HG03045 (cell line): ENCODE results near the gene IMMP2L.

Source experiments
- ATAC-seq: cut with Tn5 transposase; IDR thresholded peaks from one replicate; pipeline ENCODE4 v1.9.1; 2021; ENCODE audit warnings: mild to moderate bottlenecking, moderate library complexity; ENCODE audit not compliant: unreplicated experiment

The IMMP2L gene

DNA sequence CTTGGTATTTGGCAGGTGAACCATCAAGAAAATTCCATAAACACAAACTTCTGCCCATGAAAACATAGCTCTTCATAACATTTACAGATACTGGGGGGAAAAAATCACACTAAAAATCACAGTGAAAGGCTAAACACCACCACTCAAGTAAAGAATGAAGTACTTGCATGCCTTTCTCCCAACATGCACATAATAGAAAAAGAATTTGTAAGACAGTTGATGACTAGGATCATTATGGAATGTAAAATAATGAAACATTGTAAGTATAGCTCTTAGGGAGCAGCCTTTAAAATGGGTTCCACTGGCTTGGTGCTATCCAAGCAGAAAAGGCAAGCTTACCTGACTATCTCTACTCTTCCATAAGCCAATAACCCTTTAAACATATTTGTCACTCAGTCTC lies 771.3 kb downstream of the IMMP2L start:
- ATAC-seq: no peak

DNA sequence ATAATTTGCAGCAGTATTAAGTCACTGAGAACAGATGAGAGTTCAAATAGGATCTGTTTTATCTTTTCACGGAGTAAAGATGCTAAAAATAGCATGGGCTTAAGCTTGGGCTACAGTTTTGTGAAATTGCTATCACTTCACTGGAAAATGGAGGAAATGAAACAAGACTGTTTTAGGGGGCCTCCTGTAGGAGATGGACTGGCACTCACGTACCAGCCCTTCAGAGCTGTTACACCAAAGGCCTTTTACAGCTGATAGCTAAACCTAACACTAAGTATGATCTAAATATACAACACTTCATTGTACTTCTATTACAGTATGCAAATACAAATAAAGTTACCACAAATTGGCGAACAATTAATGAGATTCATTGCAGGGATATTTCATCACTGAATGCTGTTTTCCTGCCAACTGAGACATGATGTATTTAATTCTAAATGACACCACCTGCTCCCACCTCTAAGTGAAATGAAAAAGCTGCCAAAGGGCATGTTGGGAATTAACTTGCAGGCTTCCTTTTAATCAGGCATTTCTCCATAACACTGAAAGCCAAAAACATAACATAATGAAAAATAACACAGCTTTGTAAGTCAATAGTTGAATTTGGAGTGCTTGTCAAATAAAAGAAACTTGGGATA lies 775.8 kb downstream of the IMMP2L start:
- no peak for ATAC-seq

DNA sequence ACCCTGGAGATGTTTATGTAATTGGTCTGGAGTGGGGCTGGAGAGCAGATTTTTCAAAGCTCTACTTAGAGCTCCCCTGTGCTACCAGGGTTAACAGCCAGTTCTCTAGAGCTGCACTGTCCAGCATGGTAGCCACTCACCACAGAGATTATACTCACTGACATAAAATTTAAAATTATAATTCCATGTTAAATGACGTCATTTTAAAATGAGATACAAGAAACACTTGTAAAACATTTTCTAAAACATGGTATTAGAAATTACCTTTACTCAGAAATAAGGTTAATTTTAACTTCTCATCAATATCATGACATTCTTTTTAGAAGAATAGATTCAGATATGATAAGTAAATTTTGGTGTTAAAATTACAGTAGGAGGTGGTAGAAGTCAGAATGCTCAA lies 777.5 kb downstream of the IMMP2L start:
- no peak for ATAC-seq

DNA sequence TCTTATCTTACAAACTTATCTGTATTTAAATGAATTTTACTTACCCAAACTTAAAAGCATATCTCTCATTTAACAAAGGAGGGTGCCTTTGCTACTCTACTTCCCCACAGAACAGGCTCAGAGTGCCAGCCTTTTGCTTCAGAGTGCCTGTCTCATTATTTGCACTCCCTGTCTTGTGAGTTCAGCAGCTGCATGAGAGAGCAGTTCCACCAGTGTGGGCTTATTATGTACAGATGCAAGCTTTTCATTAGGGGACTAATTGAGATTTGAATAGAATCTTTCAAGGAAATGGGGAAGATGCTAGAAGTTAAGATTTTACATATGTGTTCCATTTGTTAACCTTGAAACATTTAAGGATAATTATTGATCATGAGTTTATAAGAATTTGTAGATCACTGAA lies 781.6 kb downstream of the IMMP2L start:
- no peak for ATAC-seq

DNA sequence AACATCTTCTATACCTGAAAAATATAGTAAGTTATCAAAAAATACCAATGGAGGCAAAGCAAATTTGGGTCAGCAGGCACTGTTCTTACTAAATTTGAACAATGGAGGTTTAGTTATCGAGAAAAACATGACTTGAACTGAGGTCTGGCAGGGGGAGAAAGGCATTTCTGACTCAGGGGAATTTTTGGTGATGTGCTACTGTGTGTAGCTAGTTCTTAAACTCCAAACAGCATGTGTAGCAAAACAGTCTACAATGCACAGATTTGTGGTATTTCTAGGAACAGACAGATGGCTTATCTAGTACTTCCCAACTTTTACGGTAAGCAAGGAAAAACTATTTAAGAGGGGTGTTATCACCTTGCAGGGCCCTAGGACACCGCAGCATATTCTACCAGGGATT lies 783.0 kb downstream of the IMMP2L start:
- no peak for ATAC-seq

DNA sequence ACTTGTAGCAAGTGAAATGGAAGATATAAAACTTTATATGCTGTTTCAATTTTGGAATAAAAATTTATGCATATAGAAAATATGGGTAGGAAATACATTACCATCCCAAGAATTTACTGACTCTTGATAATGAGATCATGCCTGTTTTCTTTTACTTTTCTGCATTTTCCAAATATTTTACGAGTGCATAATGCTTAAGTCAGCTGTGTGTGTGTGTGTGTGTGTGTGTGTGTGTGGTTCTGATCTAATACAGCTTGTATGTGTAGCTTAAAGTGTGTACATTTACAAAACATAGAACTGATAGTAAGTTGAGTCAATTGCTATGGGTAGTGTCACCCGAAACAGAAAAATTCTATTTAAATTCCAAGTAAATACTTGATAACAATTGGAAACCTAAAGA lies 787.2 kb downstream of the IMMP2L start:
- ATAC-seq: no peak

DNA sequence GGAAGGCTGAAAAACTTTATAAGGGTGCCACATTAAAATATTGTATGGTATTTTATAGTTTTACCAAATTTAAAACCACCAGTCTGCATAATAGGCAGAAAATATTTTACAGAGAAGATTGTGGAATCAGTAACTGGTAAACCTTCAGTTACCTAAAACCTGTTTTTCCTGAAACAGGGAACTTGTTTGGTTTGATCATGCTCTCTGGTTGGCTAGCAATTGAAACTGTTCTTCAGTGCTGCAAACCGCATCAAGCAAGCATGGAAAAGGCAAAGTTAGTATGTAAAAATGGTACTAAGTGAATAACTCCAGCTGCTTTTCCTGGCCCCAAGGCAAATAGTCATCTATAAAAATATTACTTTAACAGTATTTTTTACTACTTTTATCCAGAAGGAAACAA lies 788.2 kb downstream of the IMMP2L start:
- no peak for ATAC-seq

DNA sequence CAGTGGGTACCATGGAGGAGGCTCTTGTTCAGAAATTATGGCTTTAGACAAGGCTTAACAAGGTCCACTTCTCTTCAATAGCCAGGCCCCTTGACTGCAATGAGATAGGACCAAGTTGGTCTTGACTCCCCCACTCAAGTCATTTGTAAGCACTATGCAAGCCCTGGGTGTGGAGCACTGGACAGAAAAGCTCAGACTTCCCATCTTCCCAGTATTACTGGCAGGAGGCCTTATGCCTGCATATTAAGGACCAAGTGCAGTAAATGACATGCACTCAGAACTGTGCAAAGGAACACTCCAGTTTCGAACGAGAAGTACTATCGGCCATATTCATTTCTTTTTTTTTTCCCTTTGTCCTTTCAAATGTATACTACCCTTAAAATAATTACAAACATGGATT lies 789.7 kb downstream of the IMMP2L start:
- no peak for ATAC-seq

DNA sequence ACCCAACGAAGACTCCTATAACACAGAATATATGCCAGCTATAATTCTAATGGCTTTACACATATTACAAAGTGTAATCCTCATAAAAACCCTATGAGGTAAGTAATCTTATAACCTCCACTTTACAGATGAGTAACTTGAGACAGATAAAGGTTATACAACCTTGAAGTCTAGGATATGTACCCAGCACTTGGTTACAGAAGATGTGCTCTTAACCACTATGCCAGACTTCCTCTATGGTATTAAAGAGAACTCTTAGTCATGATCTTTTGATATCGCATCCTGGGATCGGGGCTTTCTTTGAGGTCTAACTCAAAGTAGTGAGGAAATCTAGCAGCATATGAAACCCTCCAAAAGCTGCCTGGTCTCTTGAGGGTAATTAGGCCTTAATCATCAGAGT lies 790.6 kb downstream of the IMMP2L start:
- no peak for ATAC-seq

DNA sequence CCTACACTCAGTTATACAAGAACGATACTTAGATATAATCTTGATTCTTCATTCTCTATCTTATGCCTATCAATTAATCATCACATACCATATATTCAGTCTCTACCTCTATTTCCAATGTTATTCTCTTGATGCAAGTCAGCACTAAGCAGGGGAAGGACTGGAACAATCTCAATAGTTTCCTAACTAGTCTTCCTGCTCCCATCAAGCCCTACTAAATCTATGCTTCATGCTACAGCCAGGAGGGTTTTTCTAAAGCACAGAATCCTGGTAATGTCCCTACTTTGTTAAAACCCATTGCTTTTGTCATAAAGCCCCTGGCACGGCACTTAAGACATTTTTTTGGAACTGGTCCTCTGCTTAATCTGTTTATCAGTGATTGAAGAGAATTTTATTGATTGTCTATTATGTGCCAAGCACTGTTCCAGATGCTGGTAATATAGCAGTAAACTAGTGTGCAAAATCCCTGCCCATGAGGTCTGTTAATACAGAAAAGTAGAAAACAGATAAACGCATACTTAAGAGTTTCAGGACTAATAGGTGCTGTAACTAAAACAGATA lies 794.7 kb downstream of the IMMP2L start:
- no peak for ATAC-seq

DNA sequence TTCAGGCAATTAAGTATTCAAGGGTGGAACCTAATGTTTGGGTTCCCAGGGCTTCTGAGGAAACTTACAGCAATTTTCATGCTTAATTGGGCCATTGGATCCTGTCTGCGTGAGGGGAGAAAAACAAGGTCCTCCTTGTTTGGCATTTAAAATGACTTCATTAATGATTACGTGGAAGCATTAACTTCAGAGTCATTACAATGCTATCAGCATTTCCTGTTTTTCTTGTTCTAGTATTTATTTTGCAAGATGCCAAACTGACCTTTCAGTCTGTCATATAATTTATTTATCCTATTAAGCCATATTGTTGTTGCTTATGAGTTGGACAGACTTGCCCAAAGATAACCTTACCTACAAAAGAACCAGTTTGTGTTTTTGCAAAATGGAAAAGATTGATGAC lies 795.4 kb downstream of the IMMP2L start:
- no peak for ATAC-seq

DNA sequence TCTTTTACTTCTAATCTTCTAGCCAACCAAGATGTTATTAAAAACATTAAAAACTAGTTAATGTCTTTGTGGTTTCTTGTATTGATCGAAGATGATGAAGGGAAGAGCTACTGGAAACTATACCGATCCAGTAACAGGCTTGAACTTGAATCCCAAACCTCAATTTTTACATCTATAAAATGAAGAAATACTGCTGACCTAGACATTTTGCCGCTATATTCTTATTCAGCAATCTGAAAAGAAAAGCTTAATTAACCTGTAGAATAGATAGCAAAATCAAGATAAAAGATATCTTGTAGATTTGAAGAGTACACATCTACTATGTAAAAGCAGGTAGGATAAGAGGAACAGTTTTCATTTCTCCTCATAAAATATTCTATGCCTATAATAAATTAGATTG lies 797.4 kb downstream of the IMMP2L start:
- no peak for ATAC-seq

DNA sequence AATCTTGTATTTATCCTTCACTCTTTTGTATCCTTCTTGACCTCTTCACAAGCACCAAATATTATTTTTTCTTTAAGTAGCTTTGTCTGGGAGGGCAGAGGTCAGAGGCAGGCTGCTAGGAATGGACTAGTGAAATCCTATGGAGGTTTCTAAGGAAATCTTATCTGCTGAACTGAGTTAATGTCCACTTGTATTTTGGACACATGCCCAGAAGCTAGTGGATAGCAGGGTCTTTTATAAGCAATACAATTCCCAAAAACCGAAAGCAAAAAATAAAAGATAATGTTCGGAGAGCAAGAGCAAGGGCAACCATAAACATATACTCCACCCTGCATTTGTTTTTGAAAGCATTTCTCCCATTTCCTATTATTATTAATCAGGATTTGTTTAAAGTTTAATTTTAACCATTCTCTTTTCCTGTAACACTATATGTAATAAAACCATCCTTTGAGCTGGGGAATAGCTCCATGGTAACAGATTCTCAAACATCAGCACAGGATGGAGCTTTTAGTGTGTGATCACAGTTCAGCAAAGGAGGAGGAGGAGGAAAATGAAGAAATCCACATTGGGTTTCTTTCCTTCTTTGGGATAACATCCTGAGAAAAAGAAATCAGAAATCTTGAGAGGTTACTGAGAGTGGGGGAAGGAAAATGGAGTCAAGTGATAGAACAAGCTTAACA lies 799.6 kb downstream of the IMMP2L start:
- ATAC-seq: no peak

DNA sequence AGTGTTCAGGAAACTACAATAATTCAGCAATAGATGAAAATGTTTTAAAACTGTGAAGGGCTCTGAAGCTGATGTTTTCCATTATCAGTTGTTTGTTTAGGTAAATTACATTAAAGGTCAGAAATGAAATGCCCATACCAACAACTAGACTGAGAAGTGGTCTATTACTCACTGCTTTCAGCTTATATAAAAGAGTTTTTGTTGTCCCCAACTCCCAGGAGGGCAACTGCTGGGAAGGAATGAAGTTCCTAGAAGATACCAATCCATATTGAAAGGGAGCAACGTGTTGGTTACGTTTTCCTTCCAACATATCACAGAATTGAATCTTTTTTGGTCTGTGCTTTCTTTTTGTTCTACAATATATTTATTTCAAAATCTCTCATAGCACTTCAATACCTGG lies 802.0 kb downstream of the IMMP2L start:
- ATAC-seq: no peak

DNA sequence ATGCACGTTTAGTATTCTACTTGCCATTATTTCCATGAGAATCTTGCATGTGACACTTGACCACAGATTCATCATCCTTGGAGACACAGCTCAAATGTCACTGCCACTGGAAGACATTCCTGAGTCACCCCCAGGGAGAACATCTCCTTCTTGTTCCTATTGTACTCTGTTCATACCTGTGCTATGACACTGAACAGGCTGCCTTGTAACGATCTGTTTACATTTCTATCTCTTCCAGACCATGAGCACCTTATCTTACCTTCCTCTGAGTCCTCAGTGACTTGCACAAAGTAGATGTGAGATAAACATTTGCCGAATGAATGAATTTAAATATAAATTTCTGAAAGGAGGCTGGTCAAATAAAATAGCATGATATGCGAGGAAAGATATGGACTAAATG lies 803.2 kb downstream of the IMMP2L start:
- no peak for ATAC-seq

DNA sequence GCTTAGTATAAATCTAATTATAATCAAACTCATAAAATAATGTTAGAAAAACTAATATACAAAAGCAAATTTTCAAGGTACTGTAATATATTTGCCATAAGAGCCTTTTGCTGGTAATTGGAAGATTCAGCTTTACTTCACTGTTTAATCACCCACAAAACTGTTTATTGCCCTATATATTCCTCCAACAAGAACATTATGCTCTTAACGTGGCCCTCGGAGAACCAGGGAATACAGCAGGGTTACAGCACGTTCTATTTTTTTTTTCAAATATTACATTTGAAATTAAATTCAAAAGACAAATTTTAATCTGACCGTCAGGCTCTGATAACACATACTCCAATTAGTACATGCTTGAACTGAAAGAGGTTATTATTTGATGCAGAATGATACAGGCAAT lies 807.6 kb downstream of the IMMP2L start:
- ATAC-seq: no peak

DNA sequence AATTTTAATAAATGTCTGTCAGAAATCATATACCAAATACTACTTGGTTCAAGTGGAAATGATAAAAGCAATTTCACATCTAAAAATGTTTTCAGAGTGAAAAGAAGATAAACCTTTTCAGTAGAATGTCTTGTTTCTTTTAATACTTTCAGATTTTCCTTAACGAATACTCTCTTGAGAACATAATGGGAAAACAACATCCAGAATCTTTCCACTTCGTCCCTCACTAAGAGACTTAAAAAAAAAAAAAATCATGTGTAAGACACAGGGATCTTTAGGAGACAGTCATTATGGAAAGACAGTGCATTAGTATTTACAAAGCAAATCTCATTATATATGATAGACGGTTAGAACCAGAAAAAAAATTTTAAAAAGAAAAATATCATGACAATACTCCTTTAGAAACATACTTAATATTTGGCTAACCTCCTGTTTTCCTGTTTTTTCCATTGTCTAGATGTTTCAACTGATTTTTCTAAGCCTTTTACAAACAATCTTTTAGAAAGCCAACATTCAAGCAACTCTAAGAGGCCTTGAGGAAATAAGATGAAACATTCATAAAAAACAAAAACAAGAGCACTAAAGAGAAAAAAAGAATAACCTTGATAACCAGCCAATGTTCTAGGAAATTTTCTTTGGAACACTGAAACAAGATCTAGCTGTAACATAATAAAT lies 811.2 kb downstream of the IMMP2L start:
- no peak for ATAC-seq

DNA sequence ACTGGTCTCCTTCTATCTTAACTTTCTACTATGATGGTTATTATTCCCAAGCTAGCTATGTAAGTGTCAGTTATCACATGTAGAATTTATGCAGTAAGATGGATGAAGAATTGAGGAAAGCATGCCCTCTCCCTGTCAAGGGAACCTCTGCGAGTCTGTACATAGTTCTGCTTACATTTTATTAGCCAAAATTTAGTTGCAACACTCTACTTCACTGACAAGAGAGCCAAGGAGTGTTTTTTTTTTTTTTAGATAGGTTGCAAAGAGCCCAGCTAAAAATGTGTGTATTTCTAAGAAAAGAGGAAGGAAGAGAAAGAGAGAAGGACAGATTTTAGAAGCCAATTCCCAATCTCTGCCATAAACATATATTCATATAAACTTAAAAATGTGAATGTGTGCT lies 829.1 kb downstream of the IMMP2L start:
- no peak for ATAC-seq

DNA sequence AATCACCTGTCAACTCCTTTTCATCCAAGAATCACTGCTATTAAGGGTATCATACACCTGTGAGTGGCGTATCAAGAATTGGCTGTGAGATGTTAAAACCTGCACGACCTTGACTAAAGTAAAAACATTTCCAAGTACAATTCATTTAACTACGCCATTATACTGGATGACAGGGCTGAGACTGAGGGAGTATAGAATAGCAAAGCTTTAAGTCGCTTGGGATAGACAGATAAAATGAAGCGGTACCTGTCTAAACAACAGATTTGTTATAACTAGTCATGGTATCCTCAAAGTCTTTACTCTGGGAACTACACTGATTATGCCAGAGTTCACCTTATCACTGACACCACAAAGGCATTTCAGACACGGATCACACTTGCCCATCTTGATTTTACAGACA lies 837.5 kb downstream of the IMMP2L start:
- ATAC-seq: no peak

DNA sequence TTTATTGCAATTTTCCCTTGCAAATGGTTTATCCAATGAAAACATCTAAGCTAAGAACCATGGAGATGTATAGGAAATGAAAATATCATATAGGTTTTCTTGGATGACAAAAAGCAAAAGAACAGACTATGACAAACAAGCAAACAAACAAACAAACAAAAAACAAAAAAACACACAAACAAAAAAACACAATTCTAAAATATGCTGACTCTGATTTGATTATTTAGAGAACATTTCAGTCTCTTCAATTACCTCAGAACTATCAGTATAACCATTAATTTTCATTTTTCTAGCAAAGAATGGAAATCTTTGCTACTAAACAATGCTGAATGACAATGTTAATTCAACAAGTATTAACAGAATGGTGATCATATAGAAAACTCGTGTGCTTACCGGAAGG lies 840.9 kb downstream of the IMMP2L start:
- ATAC-seq: no peak

DNA sequence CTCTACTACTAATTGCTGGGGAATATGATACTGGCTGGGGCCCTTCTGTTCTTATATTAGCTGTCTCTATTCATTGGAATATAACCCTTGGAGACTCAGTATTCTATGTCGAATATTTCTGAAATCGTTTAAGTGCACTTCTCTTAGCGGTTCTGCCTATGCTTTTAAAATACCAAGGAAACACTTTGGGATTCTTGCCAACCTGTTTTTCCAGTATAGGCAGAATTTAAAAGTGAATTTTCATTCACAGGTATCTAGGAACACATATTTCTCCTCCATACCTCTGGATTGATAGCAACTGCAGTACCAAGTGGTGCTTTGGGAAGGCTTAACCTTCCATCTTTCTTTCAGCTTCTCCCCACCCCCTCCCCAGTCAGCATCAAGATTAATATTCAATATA lies 841.7 kb downstream of the IMMP2L start:
- no peak for ATAC-seq

DNA sequence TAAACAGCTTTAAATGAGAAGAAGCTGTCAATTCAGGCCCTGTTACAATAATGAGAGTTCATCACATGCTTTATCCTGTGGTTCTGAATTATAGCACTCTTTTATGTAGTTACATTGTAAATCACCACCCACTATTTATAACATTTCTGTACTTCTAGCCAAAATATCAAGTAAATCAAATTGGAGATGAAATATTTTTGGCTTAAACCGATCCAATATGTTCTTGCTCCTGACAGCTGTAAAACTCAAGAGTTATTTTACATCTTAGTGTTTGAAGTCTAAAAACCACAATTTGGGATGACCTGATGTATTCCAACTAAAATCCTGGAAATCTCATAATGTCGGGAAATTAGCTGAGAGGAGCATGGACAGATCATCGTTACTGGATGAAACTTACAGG lies 842.6 kb downstream of the IMMP2L start:
- no peak for ATAC-seq
